GM06990 (cell line): ENCODE results near the gene OR2V1.
"Not testable (repeated sequence)": the region's sequence is repeated elsewhere in the genome, so short reads cannot be mapped to it uniquely, and the experiment has no call there.

Experiments used
- DNase-seq: peaks from one replicate; pipeline ENCODE4 v3.0.0-alpha.2; 2011; ENCODE audit not compliant: insufficient read length; ENCODE audit errors: extremely low read depth
- H3K27me3 ChIP-seq: replicated peaks from 2 replicates; pipeline ENCODE4 v1.6.0; 2011; ENCODE audit warnings: low read length; ENCODE audit not compliant: control insufficient read depth, insufficient read depth
- H3K36me3 ChIP-seq: 2 replicates; pipeline ENCODE4 v1.5.1; 2011; ENCODE audit warnings: low read length; ENCODE audit not compliant: control insufficient read depth, insufficient read depth
- H3K4me3 ChIP-seq: replicated peaks from 2 replicates; pipeline ENCODE4 v1.5.1; 2011; ENCODE audit warnings: low read depth, mild to moderate bottlenecking, control low read depth, low read length
- CTCF ChIP-seq: IDR thresholded peaks from 2 replicates; pipeline ENCODE4 v1.5.1; 2011; ENCODE audit warnings: low read length, control low read depth, mild to moderate bottlenecking, inconsistent platforms; ENCODE audit not compliant: insufficient read depth, poor library complexity, severe bottlenecking

OR2V1 gene

GRCh38 chr5:181171782-181172181 lies 40.8 kb upstream of the OR2V1 start:
- TF ChIP-seq CTCF = no peak
- no peak for DNase-seq
- H3K27me3 ChIP-seq = no peaks in the 10 kb centered on the region
- no peaks in the 10 kb centered on the region for H3K36me3 ChIP-seq
- no peak overlapping the region for H3K4me3 ChIP-seq

- Histone ChIP-seq H3K27me3 (no peaks in the 10 kb centered on the region), H3K4me3 (no peak overlapping the region), H3K36me3 (no peaks in the 10 kb centered on the region)
- DNase-seq = no peak
- TF ChIP-seq CTCF = no peak
Observed at GRCh38 chr5:181170996-181171395, 40.0 kb upstream of the OR2V1 start.

DNA sequence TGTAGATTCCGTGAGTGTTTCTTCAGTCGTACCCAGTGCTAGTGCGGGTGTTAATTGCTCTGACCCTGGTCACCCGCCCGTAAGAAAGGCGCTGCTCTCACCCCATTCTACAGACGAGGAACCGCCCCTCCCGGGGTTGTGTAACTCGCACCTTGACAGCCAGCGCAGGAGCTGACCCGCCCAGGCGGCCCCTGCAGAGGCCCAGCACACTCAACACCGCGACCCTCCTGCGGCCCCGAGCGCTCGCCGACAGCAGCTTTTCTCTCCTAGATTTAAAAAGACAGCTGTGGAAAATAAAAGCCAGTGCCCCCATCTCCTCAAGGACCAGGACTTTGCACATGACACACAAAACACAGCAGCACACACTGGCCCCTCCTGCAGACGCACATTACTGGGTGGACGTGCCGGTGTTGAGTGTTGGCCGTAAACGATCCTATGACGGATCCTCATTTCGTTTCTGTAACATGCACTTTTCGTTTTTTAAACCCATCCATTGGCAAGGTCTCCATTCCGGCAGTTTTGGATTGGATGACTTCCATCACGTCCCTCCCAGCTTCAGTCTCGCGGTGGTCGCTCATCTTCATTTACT lies 39.4 kb upstream of the OR2V1 start:
- no peak for TF ChIP-seq CTCF
- Histone ChIP-seq H3K27me3 (no peaks in the 10 kb centered on the region), H3K4me3 (no peak overlapping the region), H3K36me3 (no peaks in the 10 kb centered on the region)
- no peak for DNase-seq

- not testable (repeated sequence) for H3K27me3 ChIP-seq, H3K36me3 ChIP-seq, H3K4me3 ChIP-seq
- DNase-seq = peak; percentile 76
Observed at GRCh38 chr5:181169459-181170236, 38.7 kb upstream of the OR2V1 start.

- DNase-seq = no peak
Observed at GRCh38 chr5:181168595-181169118, 37.7 kb upstream of the OR2V1 start.

More at GRCh38 chr5:181168595-181169118, 37.7 kb upstream of the OR2V1 start:
- Histone ChIP-seq H3K4me3 (peak overlapping the region; percentile 10; the same call in 1 of the 2 replicates), H3K27me3 (no peaks in the 10 kb centered on the region), H3K36me3 (no peaks in the 10 kb centered on the region)
- no peak for TF ChIP-seq CTCF
